T-helper 1 cell treated with Interleukin-12 subunit alpha and Interleukin-12 subunit beta and Interleukin-4 antibody, amounts not matched to agents 30 ng/mL and 1 ng/mL, for 36 hours (primary cell): ENCODE data around the gene AFAP1. TPM values are rescaled to one million over a fixed set of nuclear protein-coding genes. Genes with fewer than 3 reads are reported as not detected.
"Not testable (repeated sequence)": the region's sequence is repeated elsewhere in the genome, so short reads cannot be mapped to it uniquely, and the experiment has no call there.

ENCODE experiments used
- intact Hi-C: fragments of 100-400 bp; cut with micrococcal nuclease; formaldehyde crosslinking; loops from one replicate; pipeline ENCODE4 v1.15.1; 2024
- total RNA-seq: library from RNA; stranded (reverse); gene quantifications from 2 replicates; pipeline ENCODE4 v1.2.3, GENCODE V29; 2022

AFAP1 gene
- total RNA-seq, 1 donor from 2014 or later: 5.9 TPM

- intact Hi-C loops: not testable (repeated sequence)
Observed at GRCh38 chr4:7918187-7918586, 21.5 kb downstream of the AFAP1 start.

GRCh38 chr4:7917669-7918068 is 22.0 kb downstream of the AFAP1 start:
- intact Hi-C loops: no loop called here

- intact Hi-C loops: no loop called here
Observed at GRCh38 chr4:7915875-7916242, 23.8 kb downstream of the AFAP1 start.

GRCh38 chr4:7912826-7913225 is 26.8 kb downstream of the AFAP1 start:
- intact Hi-C loops: no loop called here

GRCh38 chr4:7910952-7911578 is 28.6 kb downstream of the AFAP1 start:
- intact Hi-C loops: no loop called here

GRCh38 chr4:7910263-7910896 is 29.3 kb downstream of the AFAP1 start:
- intact Hi-C loops: no loop called here

- intact Hi-C loops: no loop called here
Observed at GRCh38 chr4:7909463-7910262, 30.0 kb downstream of the AFAP1 start.

- intact Hi-C loops: no loop called here
Observed at GRCh38 chr4:7908668-7909067, 31.0 kb downstream of the AFAP1 start.

- intact Hi-C loops: no loop called here
Observed at GRCh38 chr4:7907142-7907541, 32.5 kb downstream of the AFAP1 start.

- intact Hi-C loops: no loop called here
Observed at GRCh38 chr4:7906171-7906701, 33.4 kb downstream of the AFAP1 start.

GRCh38 chr4:7904952-7905915 is 34.4 kb downstream of the AFAP1 start:
- intact Hi-C loops: no loop called here

- intact Hi-C loops: no loop called here
Observed at GRCh38 chr4:7903791-7904516, 35.7 kb downstream of the AFAP1 start.

- intact Hi-C loops: no loop called here
Observed at GRCh38 chr4:7902826-7903225, 36.8 kb downstream of the AFAP1 start.

GRCh38 chr4:7902101-7902553 is 37.5 kb downstream of the AFAP1 start:
- intact Hi-C loops: no loop called here

GRCh38 chr4:7901311-7901885 is 38.3 kb downstream of the AFAP1 start:
- intact Hi-C loops: no loop called here

- intact Hi-C loops: no loop called here
Observed at GRCh38 chr4:7900334-7900909, 39.2 kb downstream of the AFAP1 start.

- intact Hi-C loops: no loop called here
Observed at GRCh38 chr4:7899184-7899869, 40.3 kb downstream of the AFAP1 start.

- intact Hi-C loops: no loop called here
Observed at GRCh38 chr4:7898385-7898784, 41.3 kb downstream of the AFAP1 start.

- intact Hi-C loops: no loop called here
Observed at GRCh38 chr4:7897811-7898210, 41.9 kb downstream of the AFAP1 start.
